HepG2 (cell line): ENCODE data around the gene GPN2. TPM values are rescaled to one million over a fixed set of nuclear protein-coding genes. Genes with fewer than 3 reads are reported as not detected.
A peak's percentile ranks its signal among the peaks of the same experiment; 100 is the strongest.

ENCODE experiments used
- AFF4 ChIP-seq: sonication (generic); formaldehyde crosslinking; IDR thresholded peaks from 2 replicates; pipeline ENCODE4 v1.4.0; 2020; ENCODE audit warnings: missing genetic modification reagents
- ARID3A ChIP-seq: IDR thresholded peaks from 2 replicates; pipeline ENCODE4 v1.6.1; 2012; ENCODE audit warnings: low read depth, low read length, improper control_type of control experiment
- BCL3 ChIP-seq: sonication (generic); formaldehyde crosslinking; IDR thresholded peaks from 2 replicates; pipeline ENCODE4 v1.5.1; 2020; ENCODE audit warnings: mild to moderate bottlenecking, missing genetic modification reagents, moderate library complexity
- BCL6 ChIP-seq: IDR thresholded peaks from 2 replicates; pipeline ENCODE4 v1.6.1; 2016; ENCODE audit warnings: missing genetic modification reagents, missing compliant biosample characterization
- ETS1 ChIP-seq: sonication (generic); formaldehyde crosslinking; IDR thresholded peaks from 2 replicates; pipeline ENCODE4 v1.4.0; 2020; ENCODE audit warnings: missing genetic modification reagents
- FOXA1 ChIP-seq, 2 experiments: fragments of 450-650 bp in 1 of 2; sonication (generic) in 1 of 2; formaldehyde crosslinking in 1 of 2; IDR thresholded peaks; 2 replicates each; pipeline versions ENCODE4 v1.4.0 to v1.6.1; 2016 to 2020; ENCODE audit warnings: missing genetic modification reagents in 1 of 2
- HNF4A ChIP-seq: sonication (generic); formaldehyde crosslinking; IDR thresholded peaks from 2 replicates; pipeline ENCODE4 v1.4.0; 2020; ENCODE audit warnings: missing genetic modification reagents
- HNRNPUL1 ChIP-seq: fragments of 200-400 bp; formaldehyde crosslinking; IDR thresholded peaks from 2 replicates; pipeline ENCODE4 v1.6.1; 2017; ENCODE audit warnings: low read depth, mild to moderate bottlenecking, low read length, moderate library complexity
- IRX3 ChIP-seq: sonication (generic); formaldehyde crosslinking; IDR thresholded peaks from 2 replicates; pipeline ENCODE4 v1.8.1; 2023; ENCODE audit warnings: mild to moderate bottlenecking, low read depth, missing genetic modification reagents, borderline replicate concordance
- KLF9 ChIP-seq: IDR thresholded peaks from 2 replicates; pipeline ENCODE4 v1.6.1; 2016; ENCODE audit warnings: low read depth
- MYNN ChIP-seq: sonication (generic); formaldehyde crosslinking; IDR thresholded peaks from 2 replicates; pipeline ENCODE4 v1.4.0; 2020; ENCODE audit warnings: mild to moderate bottlenecking, low read depth, missing genetic modification reagents
- NCOA2 ChIP-seq: sonication (generic); formaldehyde crosslinking; IDR thresholded peaks from 2 replicates; pipeline ENCODE4 v1.8.0; 2022; ENCODE audit warnings: inconsistent platforms
- NFKB2 ChIP-seq: sonication (generic); formaldehyde crosslinking; IDR thresholded peaks from 2 replicates; pipeline ENCODE4 v1.4.0; 2020; ENCODE audit warnings: missing genetic modification reagents, borderline replicate concordance
- SETDB1 ChIP-seq: sonication (generic); formaldehyde crosslinking; IDR thresholded peaks from 2 replicates; pipeline ENCODE4 v1.5.1; 2020; ENCODE audit warnings: missing genetic modification reagents, mild to moderate bottlenecking, borderline replicate concordance
- SRSF4 ChIP-seq: fragments of 200-400 bp; formaldehyde crosslinking; IDR thresholded peaks from one replicate; pipeline ENCODE4 v1.6.1; 2018; ENCODE audit warnings: mild to moderate bottlenecking, low read depth, low read length, moderate library complexity; ENCODE audit not compliant: poor library complexity, severe bottlenecking
- TSC22D2 ChIP-seq: sonication (generic); formaldehyde crosslinking; IDR thresholded peaks from 2 replicates; pipeline ENCODE4 v1.5.1; 2020; ENCODE audit warnings: missing genetic modification reagents, mild to moderate bottlenecking, borderline replicate concordance
- ZNF292 ChIP-seq: sonication (generic); formaldehyde crosslinking; IDR thresholded peaks from 2 replicates; pipeline ENCODE4 v1.8.1; 2022; ENCODE audit warnings: mild to moderate bottlenecking, low read depth, missing genetic modification reagents, borderline replicate concordance
- ZNF441 ChIP-seq: sonication (generic); formaldehyde crosslinking; IDR thresholded peaks from 2 replicates; pipeline ENCODE4 v1.7.0; 2021; ENCODE audit warnings: missing genetic modification reagents, borderline replicate concordance
- ZNF484 ChIP-seq: sonication (generic); formaldehyde crosslinking; IDR thresholded peaks from 2 replicates; pipeline ENCODE4 v1.5.1; 2020; ENCODE audit warnings: mild to moderate bottlenecking, low read depth, missing genetic modification reagents, borderline replicate concordance
- ZNF740 ChIP-seq: sonication (generic); formaldehyde crosslinking; IDR thresholded peaks from 2 replicates; pipeline ENCODE4 v1.4.0; 2020; ENCODE audit warnings: missing genetic modification reagents
- ZNF780A ChIP-seq: sonication (generic); formaldehyde crosslinking; IDR thresholded peaks from 2 replicates; pipeline ENCODE4 v1.8.0; 2022; ENCODE audit warnings: mild to moderate bottlenecking, missing genetic modification reagents, moderate library complexity
- polyA plus RNA-seq, 8 experiments: library from polyadenylated mRNA; depleted of rRNA in 3 of 8; stranded (reverse) in 7 of 8; unstranded in 1 of 8; fragments of >200 nt; fragmentation: Illumina TruSeq in 4 of 8; extraction: Trizol in 4 of 8; gene quantifications; 2 replicates each; pipeline versions ENCODE4 v1.2.1 to v1.2.3, GENCODE V29; 2011 to 2016; ENCODE audit warnings: low read depth in 4 of 8, missing spikeins in 1 of 8, mixed read lengths in 1 of 8; ENCODE audit not compliant: insufficient read depth in 1 of 8
- total RNA-seq, 5 experiments: library from RNA; depleted of rRNA; stranded (reverse); fragments of >200 nt; fragmentation: Illumina TruSeq; extraction: Trizol; gene quantifications; 2 replicates each; pipeline ENCODE4 v1.2.3, GENCODE V29; 2016; ENCODE audit warnings: low read depth in 1 of 5

The GPN2 gene
- total and polyA plus RNA-seq, 2 of the 13 experiments (the other 11 are each of a cell fraction or from before 2014, with no cell fraction given) = 19.3 to 38.9 TPM

- no peak for TF ChIP-seq AFF4 (CRISPR knock-in tag)
- peak; percentile 73 for TF ChIP-seq BCL6 (CRISPR knock-in tag)
- TF ChIP-seq NCOA2 (CRISPR knock-in tag) = peak; percentile 82; the same call in 1 of the 2 replicates
- TF ChIP-seq ETS1 = no peak
- TF ChIP-seq HNRNPUL1 = no peak
- no peak for TF ChIP-seq BCL3 (CRISPR knock-in tag)
- TF ChIP-seq SRSF4 = no peak
- no peak for TF ChIP-seq ZNF484 (CRISPR knock-in tag)
- TF ChIP-seq ZNF441 (CRISPR knock-in tag) = peak; percentile 59; the same call in 1 of the 2 replicates
- no peak for TF ChIP-seq ZNF740
- TF ChIP-seq ZNF292 (CRISPR knock-in tag) = no peak
- no peak for TF ChIP-seq NFKB2 (CRISPR knock-in tag)
- no peak for TF ChIP-seq IRX3 (CRISPR knock-in tag)
- peak; percentile 62 for TF ChIP-seq HNF4A
- 0 out of 2 replicates have a peak, but pooled peaks have one; percentile 36 for TF ChIP-seq ZNF780A (CRISPR knock-in tag)
- TF ChIP-seq ARID3A = 0 out of 2 replicates have a peak, but pooled peaks have one; percentile 36
- no peak for TF ChIP-seq KLF9
- TF ChIP-seq FOXA1 (IDR thresholded peaks at IDR 0.05) = peak; percentile 76; the same call in 1 of the 2 replicates
- peak; percentile 97 for TF ChIP-seq FOXA1 (CRISPR knock-in tag; IDR thresholded peaks at IDR 0.05)
- no peak for TF ChIP-seq SETDB1 (CRISPR knock-in tag)
- TF ChIP-seq TSC22D2 (CRISPR knock-in tag) = peak; percentile 33; the same call in 1 of the 2 replicates
- TF ChIP-seq MYNN (CRISPR knock-in tag) = no peak
Measured at GRCh38 chr1:26831546-26832248, 58.4 kb downstream of the GPN2 start (continued).
